ENCODE results near the gene TCHHL1. TPM values are rescaled to one million over a fixed set of nuclear protein-coding genes. Genes with fewer than 3 reads are reported as not detected.

Gene TCHHL1
- total RNA-seq, 1 donor: not detected

- TF ChIP-seq CTCF (IDR thresholded peaks at IDR 0.05; ENCODE audit: insufficient read depth, low read length): peak; percentile 88
- DNase-seq (ENCODE audit: low read depth): peak; percentile 76
- peak overlapping the region; percentile 95 for H3K4me3 ChIP-seq (ENCODE audit: low read depth, low read length)
These were observed 54.0 kb downstream of the TCHHL1 start for GRCh38 chr1:152034654-152035538.

- peak overlapping the region; percentile 95 for H3K4me3 ChIP-seq (ENCODE audit: low read depth, low read length)
- no peak for TF ChIP-seq CTCF (IDR thresholded peaks at IDR 0.05; ENCODE audit: insufficient read depth, low read length)
- no peak for DNase-seq (ENCODE audit: low read depth)
These were observed 54.6 kb downstream of the TCHHL1 start for GRCh38 chr1:152034324-152034653.

Small RNAs within 50 kb of the gene (small RNA-seq; reads per million reads assigned to genes)
- gene SPTLC1P4: not detected

Other genes starting within 250 kb of the TCHHL1 start
- gene C2CD4D, start 249.2 kb downstream of the TCHHL1 start, total RNA-seq (ENCODE audit: low replicate concordance): not detected in 2 replicates
- gene THEM5, start 235.4 kb downstream of the TCHHL1 start, total RNA-seq (ENCODE audit: low replicate concordance): not detected in 2 replicates
- gene THEM4, start 179.6 kb downstream of the TCHHL1 start, total RNA-seq (ENCODE audit: low replicate concordance): 6.3 and 18.3 TPM in 2 replicates
- 271 and 340 TPM in 2 replicates for gene S100A10, start 95.2 kb downstream of the TCHHL1 start, total RNA-seq (ENCODE audit: low replicate concordance)
- gene S100A11, start 52.1 kb downstream of the TCHHL1 start, total RNA-seq (ENCODE audit: low replicate concordance): 28.9 and 381 TPM in 2 replicates
- gene TCHH, start 26.4 kb upstream of the TCHHL1 start, total RNA-seq (ENCODE audit: low replicate concordance): 0.09 TPM in 1 of 2 replicates, not detected in the other
- gene RPTN, start 70.2 kb upstream of the TCHHL1 start, total RNA-seq (ENCODE audit: low replicate concordance): not detected in 2 replicates
- not detected in 2 replicates for gene HRNR, start 135.1 kb upstream of the TCHHL1 start, total RNA-seq (ENCODE audit: low replicate concordance)
- under 0.01 TPM in 1 of 2 replicates, not detected in the other for gene FLG, start 236.2 kb upstream of the TCHHL1 start, total RNA-seq (ENCODE audit: low replicate concordance)